SKM-1 (cell line): ENCODE measurements around the gene BACE1-AS.
"Not testable (repeated sequence)": the region's sequence is repeated elsewhere in the genome, so short reads cannot be mapped to it uniquely, and the experiment has no call there.

Source experiments
- DNase-seq: peaks from one replicate; lab custom pipeline; 2025; ENCODE audit not compliant: unreplicated experiment; lab: John Stamatoyannopoulos, UW

BACE1-AS gene

GRCh38 chr11:117319214-117319840 lies 28.2 kb downstream of the BACE1-AS start:
- DNase-seq, result no peak

GRCh38 chr11:117327255-117327566 lies 36.1 kb downstream of the BACE1-AS start:
- DNase-seq, result not testable (repeated sequence)

- peak; percentile 94 for DNase-seq
Observed at GRCh38 chr11:117327567-117328374, 36.6 kb downstream of the BACE1-AS start, which contains the start of gene CEP164. TSS of gene CEP164 (plus strand) at chr11:117327854. CDS start at chr11:117338587, 10,733 bp downstream.

GRCh38 chr11:117328375-117329010 lies 37.3 kb downstream of the BACE1-AS start:
- no peak for DNase-seq

GRCh38 chr11:117332843-117333242 lies 41.7 kb downstream of the BACE1-AS start:
- no peak for DNase-seq

- DNase-seq, result no peak
Observed at GRCh38 chr11:117333917-117334316, 42.8 kb downstream of the BACE1-AS start.

GRCh38 chr11:117334896-117335295 lies 43.8 kb downstream of the BACE1-AS start:
- no peak for DNase-seq

- DNase-seq, result no peak
Observed at GRCh38 chr11:117335399-117335798, 44.3 kb downstream of the BACE1-AS start.

- no peak for DNase-seq
Observed at GRCh38 chr11:117337076-117337475, 45.9 kb downstream of the BACE1-AS start.
